HepG2 (cell line): ENCODE data around the gene DNAJB2. TPM values are rescaled to one million over a fixed set of nuclear protein-coding genes. Genes with fewer than 3 reads are reported as not detected.

Experiments used
- ATAC-seq: fragments of 200-7000 bp; cut with Tn5 transposase; 3 replicates; pipeline ENCODE4 v1.9.1; 2020; ENCODE audit warnings: mild to moderate bottlenecking, moderate library complexity
- BruUV-seq: library from RNA; stranded (reverse); fragments of 400-500 nt; replicated peaks from 2 replicates; lab custom pipeline; 2021; lab: Mats Ljungman, UMichigan
- CTCF ChIA-PET: fragments of 300-600 bp; formaldehyde crosslinking; extraction: SDS; loops from one replicate; lab custom pipeline; 2021; ENCODE audit warnings: low total read pairs, inconsistent platforms, low intra/inter-chr PET ratio; lab: Yijun Ruan, JAX
- POLR2A ChIA-PET: fragments of 350-600 bp; sonication (Branson Sonifier 250); formaldehyde crosslinking; loops from one replicate; lab custom pipeline; 2020; ENCODE audit warnings: antibody characterized with exemption, inconsistent platforms; lab: Yijun Ruan, JAX
- DNase-seq: peaks from one replicate; pipeline ENCODE4 v3.0.0-alpha.2; 2015; ENCODE audit warnings: low spot score
- FAIRE-seq: peaks from 3 replicates; lab custom pipeline; 2011; peaks lifted over from hg19 to GRCh38; lab: Jason Lieb, UNC
- H2AFZ ChIP-seq: one replicate; pipeline ENCODE4 v1.6.1; 2011; ENCODE audit warnings: low read length, inconsistent platforms
- H3K27ac ChIP-seq: fragments of 300-600 bp; 3 replicates; pipeline ENCODE4 v1.8.0; 2011; ENCODE audit warnings: mixed run types, mild to moderate bottlenecking, mixed read lengths, low read length, inconsistent platforms; ENCODE audit not compliant: insufficient read depth; ENCODE audit errors: extremely low read length
- H3K27me3 ChIP-seq, 2 experiments: fragments of 200-600 bp in 1 of 2; 2 replicates in 1 of 2; 3 replicates in 1 of 2; pipeline versions ENCODE4 v1.6.0 to v1.8.0; 2011; ENCODE audit warnings: low read length in 2 of 2, mild to moderate bottlenecking in 2 of 2, moderate library complexity in 2 of 2, inconsistent platforms in 1 of 2; ENCODE audit not compliant: insufficient read depth in 2 of 2, control insufficient read depth in 1 of 2
- H3K36me3 ChIP-seq, 2 experiments: fragments of 200-600 bp in 1 of 2; replicated peaks in 1 of 2; 2 replicates in 1 of 2; 3 replicates in 1 of 2; pipeline versions ENCODE4 v1.5.1 to v1.8.0; 2011; ENCODE audit warnings: low read length in 2 of 2, inconsistent platforms in 1 of 2; ENCODE audit not compliant: insufficient read depth in 2 of 2, control insufficient read depth in 1 of 2
- H3K4me1 ChIP-seq: 2 replicates; pipeline ENCODE4 v1.5.1; 2012; ENCODE audit warnings: low read length, inconsistent platforms; ENCODE audit not compliant: insufficient read depth
- H3K4me2 ChIP-seq: 2 replicates; pipeline ENCODE4 v1.6.0; 2011; ENCODE audit warnings: low read depth, low read length, inconsistent platforms
- H3K4me3 ChIP-seq, 3 experiments: fragments of 200-600 bp in 1 of 3; sonication (generic), shearing (Covaris generic) in 1 of 3; replicated peaks in 1 of 3; 2 replicates each; pipeline ENCODE4 v1.5.1; 2011 to 2016; ENCODE audit warnings: low read length in 3 of 3, inconsistent platforms in 2 of 3, low read depth in 2 of 3, mild to moderate bottlenecking in 2 of 3, control low read depth in 1 of 3, mixed read lengths in 1 of 3; ENCODE audit not compliant: insufficient read depth in 1 of 3
- H3K79me2 ChIP-seq: one replicate; pipeline ENCODE4 v1.6.1; 2011; ENCODE audit warnings: low read length, inconsistent platforms; ENCODE audit not compliant: insufficient read depth
- H3K9ac ChIP-seq: 2 replicates; pipeline ENCODE4 v1.6.0; 2011; ENCODE audit warnings: mild to moderate bottlenecking, low read depth, low read length, inconsistent platforms; ENCODE audit not compliant: insufficient read depth
- H3K9me3 ChIP-seq: 2 replicates; pipeline ENCODE4 v1.5.1; 2012; ENCODE audit warnings: mild to moderate bottlenecking, low read length
- H4K20me1 ChIP-seq: 2 replicates; pipeline ENCODE4 v1.6.0; 2011; ENCODE audit warnings: inconsistent platforms, mild to moderate bottlenecking, low read length, moderate library complexity; ENCODE audit not compliant: insufficient read depth
- BHLHE40 ChIP-seq: IDR thresholded peaks from 2 replicates; pipeline ENCODE4 v1.6.1; 2011; ENCODE audit warnings: low read length, improper control_type of control experiment
- NFE2L2 ChIP-seq: fragments of 150-350 bp; IDR thresholded peaks from 2 replicates; pipeline ENCODE4 v1.6.1; 2014; ENCODE audit warnings: low read length
- SOX5 ChIP-seq: IDR thresholded peaks from 2 replicates; pipeline ENCODE4 v1.6.1; 2016; ENCODE audit warnings: borderline replicate concordance
- THAP9 ChIP-seq: sonication (generic); formaldehyde crosslinking; IDR thresholded peaks from 2 replicates; pipeline ENCODE4; 2020; ENCODE audit warnings: missing genetic modification reagents, mild to moderate bottlenecking, borderline replicate concordance
- ZBTB33 ChIP-seq: sonication (generic); formaldehyde crosslinking; IDR thresholded peaks from 2 replicates; pipeline ENCODE4 v1.4.0; 2020; ENCODE audit warnings: missing genetic modification reagents
- ZBTB38 ChIP-seq: sonication (generic); formaldehyde crosslinking; IDR thresholded peaks from 2 replicates; pipeline ENCODE4 v1.5.1; 2020; ENCODE audit warnings: mild to moderate bottlenecking, missing genetic modification reagents
- ZNF383 ChIP-seq: sonication (generic); formaldehyde crosslinking; IDR thresholded peaks from 2 replicates; pipeline ENCODE4 v1.4.0; 2020; ENCODE audit warnings: missing genetic modification reagents, mild to moderate bottlenecking, borderline replicate concordance
- ZNF430 ChIP-seq: sonication (generic); formaldehyde crosslinking; IDR thresholded peaks from 2 replicates; pipeline ENCODE4 v1.9.0; 2021; ENCODE audit warnings: mild to moderate bottlenecking, missing genetic modification reagents
- ZNF713 ChIP-seq: sonication (generic); formaldehyde crosslinking; IDR thresholded peaks from 2 replicates; pipeline ENCODE4 v1.4.0; 2020; ENCODE audit warnings: mild to moderate bottlenecking, missing genetic modification reagents
- ZSCAN25 ChIP-seq: sonication (generic); formaldehyde crosslinking; IDR thresholded peaks from 2 replicates; pipeline ENCODE4 v1.8.0; 2022; ENCODE audit warnings: mild to moderate bottlenecking, missing genetic modification reagents
- WGBS: methylation state at CpG from one replicate; pipeline ENCODE4 v1.1.6; 2017; ENCODE audit warnings: low lambda C conversion rate; 5-methylcytosine and 5-hydroxymethylcytosine counted together
- in situ Hi-C: cut with HindIII; loops from 2 replicates; pipeline ENCODE4 v1.10.0; 2017; ENCODE audit warnings: low pct_unique_long_range_greater_than_20kb; ENCODE audit not compliant: extremely low pct_ligation_motif_present
- intact Hi-C: fragments of 100-400 bp; cut with micrococcal nuclease; formaldehyde crosslinking; loops from one replicate; pipeline ENCODE4 v1.10.0; 2022; ENCODE audit not compliant: unreplicated experiment
- polyA plus RNA-seq, 8 experiments: library from polyadenylated mRNA; depleted of rRNA in 3 of 8; stranded (reverse) in 7 of 8; unstranded in 1 of 8; fragments of >200 nt; fragmentation: Illumina TruSeq in 4 of 8; extraction: Trizol in 4 of 8; gene quantifications; 2 replicates each; pipeline versions ENCODE4 v1.2.1 to v1.2.3, GENCODE V29; 2011 to 2016; ENCODE audit warnings: low read depth in 4 of 8, missing spikeins in 1 of 8, mixed read lengths in 1 of 8; ENCODE audit not compliant: insufficient read depth in 1 of 8
- total RNA-seq, 5 experiments: library from RNA; depleted of rRNA; stranded (reverse); fragments of >200 nt; fragmentation: Illumina TruSeq; extraction: Trizol; gene quantifications; 2 replicates each; pipeline ENCODE4 v1.2.3, GENCODE V29; 2016; ENCODE audit warnings: low read depth in 1 of 5

Gene DNAJB2
- total and polyA plus RNA-seq, 2 of the 13 experiments (the other 11 are each of a cell fraction or from before 2014, with no cell fraction given), result 21.3 to 31.1 TPM

GRCh38 chr2:219252570-219252899 lies 26.6 kb upstream of the DNAJB2 start:
- 80% methylated on average over 9 of the region's 9 CpGs for WGBS
- peak overlapping the region in 1 of 3 experiments; percentile 83; a peak in 1 of 6 replicates for H3K4me3 ChIP-seq
- no peaks in the 10 kb centered on the region for H4K20me1 ChIP-seq
- FAIRE-seq (no peak), DNase-seq (no peak), ATAC-seq (no peak)
- peaks cover 66% of the 10 kb centered on the region for H3K4me1 ChIP-seq
- intact Hi-C loops (no loop called here), in situ Hi-C loops (no loop called here)
- H3K27ac ChIP-seq, result no peak overlapping the region
- TF ChIP-seq ZNF430 (CRISPR knock-in tag), result no peak
- TF ChIP-seq ZNF383, result no peak
- TF ChIP-seq ZSCAN25 (CRISPR knock-in tag), result no peak
- ChIA-PET POLR2A (interaction anchor here (1.6 to 5.7 kb wide), 3 partner anchors 26 to 300 kb away, joined by 3 to 73 read pairs (median 6); partner anchors contain the start of genes DNAJB2 and ZFAND2B), CTCF (interaction anchor here (0.6 kb wide), 1 partner anchor 41 kb away, joined by 3 read pairs; no protein-coding TSS in a partner anchor)
- H3K36me3 ChIP-seq, result peaks cover 1 to 9% of the 10 kb centered on the region in 2 experiments; a peak in 4 of 5 replicates
- peaks cover 2 to 35% of the 10 kb centered on the region in 2 experiments; a peak in 4 of 5 replicates for H3K27me3 ChIP-seq
- no peaks in the 10 kb centered on the region for H3K79me2 ChIP-seq
- H3K9me3 ChIP-seq, result no peaks in the 10 kb centered on the region
- H3K4me2 ChIP-seq, result no peak overlapping the region
- BruUV-seq, result no TSS peak
- H3K9ac ChIP-seq, result no peak overlapping the region
- H2AFZ ChIP-seq, result no peak overlapping the region

GRCh38 chr2:219252900-219253752 lies 26.0 kb upstream of the DNAJB2 start, which contains the start of gene TUBA4B:
TUBA4B (plus strand) TSS chr2:219253243; CDS start chr2:219253408, 165 bp downstream.
- DNase-seq (no peak), FAIRE-seq (no peak), ATAC-seq (peak; percentile 1)
- H3K27ac ChIP-seq, result no peak within 1 kb of the TSS
- H3K4me2 ChIP-seq, result peak within 1 kb of the TSS; percentile 99
- intact Hi-C loops (no loop called here), in situ Hi-C loops (no loop called here)
- H3K4me3 ChIP-seq, result peak within 1 kb of the TSS; percentile 62 to 83 (median 62)
- WGBS, result 65% methylated on average over 43 of the region's 49 CpGs
- peak within 1 kb of the TSS; percentile 46; the same call in 1 of the 2 replicates for H3K9ac ChIP-seq
- BruUV-seq, result no TSS peak
- H3K9me3 ChIP-seq, result no peaks in the 10 kb centered on the region
- H3K27me3 ChIP-seq, result peaks cover 2 to 35% of the 10 kb centered on the region in 2 experiments; a peak in 4 of 5 replicates
- H2AFZ ChIP-seq, result no peak within 1 kb of the TSS
- H3K4me1 ChIP-seq, result peaks cover 63% of the 10 kb centered on the region
- ChIA-PET CTCF (interaction anchor here (0.6 to 1.2 kb wide), 3 partner anchors 24 to 41 kb away, joined by 3 read pairs; no protein-coding TSS in a partner anchor), POLR2A (interaction anchor here (1.2 to 5.7 kb wide), 13 partner anchors 8 to 299 kb away, joined by 3 to 73 read pairs (median 9); partner anchors contain the start of genes CNPPD1, DNAJB2, GLB1L and STK16)
- no peaks in the 10 kb centered on the region for H3K79me2 ChIP-seq
- H3K36me3 ChIP-seq, result peaks cover 1 to 3% of the 10 kb centered on the region in 2 experiments; a peak in 3 of 5 replicates
- no peaks in the 10 kb centered on the region for H4K20me1 ChIP-seq
- TF ChIP-seq ZBTB33 (CRISPR knock-in tag) (peak; percentile 85), SOX5 (CRISPR knock-in tag) (0 out of 2 replicates have a peak, but pooled peaks have one; percentile 2), ZNF713 (CRISPR knock-in tag) (0 out of 2 replicates have a peak, but pooled peaks have one; percentile 1), BHLHE40 (peak; percentile 42; the same call in 1 of the 2 replicates), THAP9 (peak; percentile 14; the same call in 1 of the 2 replicates), ZBTB38 (CRISPR knock-in tag) (0 out of 2 replicates have a peak, but pooled peaks have one; percentile 23), NFE2L2 (peak; percentile 29; the same call in 1 of the 2 replicates)
